Raji (cell line): ENCODE results near the gene RWDD1.

ENCODE experiments used
- POLR2A ChIP-seq: IDR thresholded peaks from 2 replicates; pipeline ENCODE4 v1.6.1; 2011; ENCODE audit warnings: low read depth, low read length, control low read depth; ENCODE audit not compliant: insufficient read depth

The RWDD1 gene

DNA sequence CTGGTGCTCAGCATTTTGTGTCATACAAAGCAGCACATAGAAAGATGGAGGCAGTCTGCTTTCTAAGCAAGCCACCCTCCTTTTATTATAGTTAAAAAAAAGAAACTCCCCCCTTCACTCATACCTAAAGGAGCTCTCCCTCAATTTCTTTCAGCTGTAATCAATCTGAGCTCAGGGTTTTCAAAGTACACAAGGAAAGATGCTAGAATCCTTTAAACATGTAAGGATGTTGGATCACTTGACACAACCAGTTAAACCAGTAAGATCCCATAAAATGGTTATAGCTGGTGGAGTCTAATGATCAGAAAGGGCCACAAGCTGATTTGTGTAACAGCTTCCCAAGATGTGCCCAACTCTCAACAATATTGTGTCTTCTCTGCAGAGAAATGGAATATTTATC, 17.9 kb upstream of the RWDD1 start, which contains the start of gene CALHM4:
CALHM4 (plus strand) TSS at position 301 of the 400 bp plus-strand sequence; CDS start at position 344, 43 bp downstream.
- TF ChIP-seq POLR2A: no peak

DNA sequence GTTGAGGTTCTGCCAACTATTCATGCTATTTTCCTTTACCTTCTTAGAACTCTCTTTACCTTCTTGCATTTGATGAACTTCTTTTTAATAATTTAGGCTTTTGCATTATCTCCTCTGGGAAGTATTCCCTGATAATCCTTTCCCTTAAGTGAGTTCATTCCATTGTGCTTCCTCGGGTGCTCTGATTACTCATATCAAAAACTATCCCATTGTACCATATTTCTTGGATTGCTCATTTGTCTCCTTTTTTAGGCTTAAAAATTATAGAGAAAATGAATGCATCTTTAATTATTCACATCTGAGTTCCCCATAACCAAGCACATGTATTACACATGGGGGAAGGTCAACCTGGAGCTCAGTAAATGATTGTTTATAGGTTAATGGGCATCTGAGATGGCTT, 15.2 kb upstream of the RWDD1 start:
- no peak for TF ChIP-seq POLR2A

DNA sequence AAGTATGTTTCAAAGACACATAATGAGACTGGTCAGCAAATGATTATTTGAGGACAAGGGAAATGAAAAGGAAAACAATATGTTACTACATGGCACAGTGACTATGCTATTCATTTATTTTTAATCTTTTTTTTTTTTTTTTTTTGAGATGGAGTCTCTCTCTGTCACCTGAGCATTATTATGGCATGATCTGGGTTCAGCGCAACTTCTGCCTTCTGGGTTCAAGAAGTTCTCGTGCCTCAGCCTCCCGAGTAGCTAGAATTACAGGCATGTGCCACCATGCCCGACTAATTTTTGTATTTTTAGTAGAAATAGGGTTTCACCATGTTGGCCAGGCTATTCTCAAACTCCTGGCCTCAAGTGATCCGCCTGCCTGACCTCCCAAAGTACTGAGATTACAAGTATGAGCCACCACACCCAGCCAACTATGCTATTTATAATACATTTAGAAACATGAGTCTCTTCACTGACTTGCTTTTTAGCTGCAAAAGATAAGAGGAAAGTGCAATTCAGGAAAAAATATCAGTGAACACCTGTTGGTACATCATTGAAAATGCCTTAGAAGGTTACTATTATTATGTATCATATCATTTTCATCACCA, 14.4 kb upstream of the RWDD1 start:
- TF ChIP-seq POLR2A: no peak

DNA sequence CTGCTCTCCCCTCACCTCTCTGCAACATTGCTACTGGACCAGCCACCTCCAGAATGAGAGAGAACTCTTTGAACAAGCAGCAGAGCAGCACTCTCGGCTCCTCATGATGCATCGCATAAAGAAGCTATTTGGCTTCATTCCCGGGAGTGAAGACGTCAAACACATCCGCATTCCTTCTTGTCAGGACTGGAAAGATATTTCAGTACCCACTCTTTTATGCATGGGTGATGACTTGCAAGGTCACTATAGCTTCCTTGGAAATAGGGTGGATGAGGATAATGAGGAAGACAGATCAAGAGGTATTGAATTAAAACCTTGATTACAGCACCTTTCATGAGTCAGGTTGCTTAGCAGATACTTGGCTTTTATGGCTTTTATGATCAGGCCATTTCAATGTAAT, 13.4 kb upstream of the RWDD1 start:
- no peak for TF ChIP-seq POLR2A

DNA sequence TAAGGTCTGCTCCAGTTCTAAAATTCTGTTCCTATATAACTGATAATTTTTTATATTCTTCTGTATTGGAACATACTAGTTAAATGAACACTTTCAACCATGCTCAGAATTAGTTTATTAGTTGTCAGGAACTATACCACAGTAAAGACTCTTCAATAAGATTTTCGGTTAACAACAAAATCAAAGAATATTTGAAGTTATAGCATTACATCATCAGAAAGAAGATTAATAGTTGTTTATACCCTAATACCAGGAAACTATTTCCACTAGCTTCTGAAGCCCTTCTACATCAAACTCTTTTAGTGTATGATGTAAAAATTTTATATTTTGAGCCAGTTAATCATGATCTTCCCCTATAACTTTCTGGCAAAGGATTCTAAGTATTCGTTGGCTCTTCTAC, 11.2 kb upstream of the RWDD1 start:
- no peak for TF ChIP-seq POLR2A

DNA sequence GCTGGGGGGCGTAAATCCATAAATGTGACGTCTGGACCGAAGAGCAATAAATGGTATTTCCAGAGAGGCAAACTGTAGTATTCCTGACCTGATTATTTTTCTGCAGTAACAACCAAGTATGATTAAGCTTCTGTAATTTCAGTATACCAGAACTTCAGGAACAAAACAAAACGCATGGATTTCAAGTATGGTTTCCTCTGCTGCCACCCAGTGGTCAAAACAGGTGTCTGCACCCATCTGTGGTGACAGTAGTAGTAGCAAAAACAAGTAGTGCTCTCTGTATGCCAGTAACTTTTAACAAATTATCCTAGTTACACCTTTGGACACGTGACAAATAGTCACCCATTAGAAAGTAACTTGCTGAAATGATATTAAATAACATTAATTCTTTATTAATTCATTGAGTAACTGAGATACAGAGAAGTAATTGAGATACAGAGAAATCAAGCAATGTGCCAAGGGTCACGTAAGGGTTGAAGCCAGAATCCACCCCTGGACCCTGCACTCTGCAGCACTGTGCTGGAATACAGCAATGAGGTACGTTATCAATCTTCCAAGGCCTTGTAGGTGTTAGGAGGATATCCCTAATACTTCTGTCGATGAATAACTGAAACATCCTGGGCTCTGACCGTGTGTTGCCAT, 9.8 kb upstream of the RWDD1 start:
- no peak for TF ChIP-seq POLR2A

DNA sequence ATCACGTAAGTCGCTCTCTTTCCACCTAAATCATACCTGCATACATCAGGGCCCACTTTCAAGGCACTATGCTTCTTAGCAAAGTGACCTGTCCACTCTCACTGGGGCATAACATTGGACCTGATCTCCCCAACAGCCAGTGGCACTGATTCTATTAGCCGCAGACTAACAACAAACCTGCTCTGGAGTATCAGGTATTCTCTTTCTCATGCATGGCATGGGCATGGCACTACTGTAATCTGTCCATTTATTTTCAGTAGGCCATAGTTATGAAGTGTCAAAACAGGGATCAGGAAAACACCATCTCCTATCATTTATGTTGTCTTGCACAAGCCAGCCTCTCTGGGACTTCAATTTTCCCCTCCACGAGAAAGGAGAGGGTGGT, 9.3 kb upstream of the RWDD1 start:
- TF ChIP-seq POLR2A: no peak

DNA sequence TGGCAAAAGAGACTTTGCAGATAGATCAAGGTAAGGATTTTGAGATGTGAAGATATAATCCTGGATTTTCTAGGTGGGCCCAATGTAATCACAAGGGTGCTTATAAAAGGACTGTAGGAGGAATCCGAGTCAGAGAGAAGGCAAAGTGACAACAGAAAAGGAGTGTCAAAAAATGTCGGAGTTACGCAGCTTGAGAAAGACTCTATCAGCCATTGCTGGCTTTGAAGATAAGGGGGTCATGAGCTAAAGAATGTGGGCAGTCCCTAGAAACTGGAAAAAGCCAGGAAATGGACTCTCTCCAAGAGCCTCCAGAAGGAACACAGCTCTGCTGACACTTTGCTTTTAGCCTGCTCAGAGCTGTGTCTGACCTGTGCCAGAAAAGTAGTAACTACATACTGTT, 8.7 kb upstream of the RWDD1 start:
- TF ChIP-seq POLR2A: no peak

DNA sequence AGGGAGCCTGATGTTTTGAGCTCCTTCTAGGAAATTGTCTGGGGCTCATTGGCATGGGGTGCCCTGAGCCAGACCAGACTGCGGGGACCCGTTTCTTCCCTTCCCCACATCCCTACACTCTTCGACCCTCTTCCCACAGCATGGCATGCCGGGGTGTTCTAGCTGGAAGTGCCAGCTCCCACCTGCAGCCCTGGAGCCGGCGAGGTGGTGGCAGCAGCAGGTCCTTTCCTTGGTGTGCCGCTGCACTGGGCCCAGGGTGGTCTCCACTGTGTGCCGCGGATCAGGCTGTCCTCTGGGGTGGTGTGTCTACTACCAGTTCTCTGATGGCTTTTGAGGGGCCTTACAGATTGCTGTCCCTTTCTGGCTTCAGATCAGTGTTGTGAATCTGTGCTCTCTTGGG, 7.5 kb upstream of the RWDD1 start:
- no peak for TF ChIP-seq POLR2A

DNA sequence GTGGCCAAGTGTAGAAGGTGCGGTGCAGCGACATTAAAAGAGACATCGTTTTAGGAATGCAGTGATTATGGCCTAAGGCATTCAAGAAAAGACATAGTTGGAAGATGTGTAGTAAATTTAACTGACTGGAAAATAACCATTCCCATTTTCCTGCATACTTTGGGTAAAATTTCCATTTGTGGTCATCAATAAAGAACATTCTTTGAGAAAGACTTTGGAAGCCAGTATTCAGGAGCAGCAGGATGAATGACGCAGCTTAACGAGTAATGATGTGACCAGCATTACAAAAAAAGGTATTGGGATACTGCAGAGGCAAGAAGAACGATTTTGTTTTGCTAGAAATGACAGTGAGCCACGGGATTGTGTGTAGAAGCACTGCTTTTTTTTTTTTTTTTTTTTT, 7.0 kb upstream of the RWDD1 start:
- no peak for TF ChIP-seq POLR2A

DNA sequence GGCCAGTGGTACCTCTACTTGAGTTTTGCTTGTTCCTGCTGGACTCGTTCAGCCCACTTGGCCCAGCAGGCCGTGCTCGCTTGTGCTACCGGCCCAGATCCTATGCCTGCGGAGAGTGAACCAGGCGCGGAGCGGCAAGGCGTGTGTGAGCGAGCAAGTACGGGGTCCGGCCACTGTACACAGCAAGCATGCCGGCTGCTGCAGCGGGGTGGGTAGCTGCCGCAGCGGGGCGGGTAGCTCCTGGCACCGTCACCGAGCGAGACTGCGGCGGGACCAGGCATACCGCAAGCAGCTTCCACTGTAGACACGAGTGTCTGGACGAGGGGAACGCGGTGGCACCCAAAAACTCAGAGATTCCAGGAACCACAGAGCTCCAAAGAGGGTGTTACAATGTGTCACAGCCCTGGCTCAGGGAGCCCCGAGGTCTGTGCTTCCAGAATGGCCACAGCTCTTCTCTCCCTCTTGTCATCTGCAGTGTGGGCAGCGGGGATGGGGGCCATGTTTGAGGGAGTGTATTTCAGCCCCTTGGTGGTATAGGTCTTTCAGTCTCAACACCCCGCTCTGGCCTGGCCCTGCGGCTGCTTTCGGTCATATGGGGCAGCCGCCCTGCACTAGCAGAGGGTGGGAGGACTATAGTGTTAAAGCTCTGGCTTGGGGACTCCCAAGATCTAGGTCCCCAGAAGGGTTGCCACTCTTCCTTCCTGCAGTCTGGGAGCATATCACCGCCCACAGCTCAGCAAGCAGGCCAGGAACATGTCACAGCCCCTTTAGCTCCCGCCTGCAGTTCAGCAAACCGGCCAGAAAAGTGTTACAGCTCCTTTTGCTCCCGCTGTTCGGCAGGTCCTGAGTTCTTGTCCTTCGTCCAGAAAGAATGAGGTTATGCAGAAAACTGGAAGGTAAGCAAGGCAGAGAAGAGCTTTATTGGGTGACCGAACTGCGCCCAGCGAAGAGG, 6.1 kb upstream of the RWDD1 start:
- no peak for TF ChIP-seq POLR2A

DNA sequence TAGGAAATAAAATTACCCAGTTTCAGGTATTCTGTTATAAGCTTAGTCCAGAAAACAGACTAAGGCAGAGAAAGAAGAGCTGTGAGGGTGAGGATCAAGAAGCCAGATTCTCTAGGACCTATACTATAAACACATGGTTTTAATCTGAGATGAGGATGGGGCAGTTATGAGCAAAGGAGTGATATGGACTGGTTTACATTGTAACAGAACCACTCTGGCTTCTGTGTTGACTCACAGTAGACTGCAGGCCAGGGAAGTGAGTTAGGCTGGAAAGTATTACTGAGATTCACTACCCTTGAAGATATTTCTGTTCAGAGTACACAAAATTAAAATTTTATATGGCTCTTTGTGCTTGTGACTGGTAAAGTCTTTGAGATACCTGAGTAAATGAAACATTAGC, 3.2 kb upstream of the RWDD1 start:
- TF ChIP-seq POLR2A: no peak

DNA sequence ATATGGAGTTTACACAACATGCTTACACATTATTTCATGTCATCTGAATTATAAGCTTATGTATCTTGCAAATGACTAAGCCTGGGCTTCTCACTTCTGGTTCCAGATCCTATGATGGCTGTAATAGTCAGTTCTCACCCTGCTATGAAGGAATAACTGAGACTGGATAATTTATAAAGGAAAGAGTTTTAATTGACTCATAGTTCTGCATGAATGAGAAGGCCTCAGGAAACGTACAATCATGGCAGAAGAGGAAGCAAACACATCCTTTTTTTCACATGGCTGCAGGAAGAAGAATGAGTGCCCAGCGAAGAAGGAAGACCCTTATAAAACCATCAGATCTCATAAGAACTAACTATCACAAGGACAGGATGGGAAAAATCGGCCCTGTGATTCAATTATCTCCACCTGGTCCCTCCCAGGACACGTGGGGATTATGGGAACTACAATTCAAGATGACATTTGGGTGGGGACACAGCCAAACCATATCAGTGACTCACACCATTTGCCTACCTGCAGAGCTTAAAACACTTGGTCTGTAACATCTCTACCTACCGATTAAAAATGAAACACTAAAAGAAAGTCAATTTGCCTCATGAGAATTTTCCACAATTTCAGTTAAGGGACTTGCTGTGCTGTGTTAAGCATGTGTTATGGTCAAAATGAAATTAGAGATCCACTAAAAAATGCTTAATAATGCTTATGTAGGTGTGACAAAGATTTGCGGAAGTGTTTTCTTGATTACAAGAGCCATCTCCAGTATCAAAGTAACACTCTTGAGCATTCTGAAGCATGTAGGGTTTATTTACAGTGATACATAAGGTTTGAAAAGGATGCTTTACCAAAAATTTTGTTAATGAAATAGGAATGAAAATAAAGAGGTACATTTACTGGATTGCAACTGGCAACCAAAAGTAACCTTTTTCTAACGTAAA, 2.2 kb upstream of the RWDD1 start:
- TF ChIP-seq POLR2A: no peak; the same call in 1 of the 2 replicates

DNA sequence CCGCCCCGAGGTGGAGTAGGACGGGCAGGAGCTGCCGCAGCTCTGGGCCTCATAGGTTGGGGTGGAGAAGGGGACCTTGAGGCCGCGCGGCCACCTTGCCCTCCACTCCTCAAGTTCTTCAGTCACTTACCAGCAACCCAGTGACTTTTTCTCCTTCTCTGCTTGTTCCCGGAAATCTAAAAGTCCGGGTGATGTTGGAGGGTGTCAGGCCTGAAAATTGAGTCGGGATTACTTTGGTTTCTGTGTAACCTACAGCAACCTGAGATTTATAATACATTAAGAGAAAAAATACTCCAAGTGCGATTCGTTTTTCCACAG, 338 bp downstream of the RWDD1 start:
- TF ChIP-seq POLR2A: no peak

DNA sequence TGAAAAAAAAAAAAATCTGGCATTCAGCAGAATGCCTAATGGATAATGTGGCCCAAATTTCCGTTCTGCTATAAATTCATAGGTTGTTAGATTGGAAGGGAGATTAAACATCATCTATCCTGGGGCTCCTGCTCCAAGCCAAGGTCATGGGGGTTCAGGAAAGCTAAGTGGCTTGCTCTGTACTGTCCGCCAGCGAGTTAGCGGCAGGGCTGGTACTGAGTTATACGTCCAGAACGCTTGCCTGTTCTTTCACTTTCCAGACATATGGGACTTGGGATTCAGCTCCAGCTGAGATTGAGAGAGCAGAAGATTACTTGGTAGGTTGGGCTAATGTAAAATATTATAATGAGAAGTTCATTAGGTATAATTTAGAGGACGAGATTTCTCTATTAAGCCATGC, 858 bp downstream of the RWDD1 start:
- no peak for TF ChIP-seq POLR2A
